ENCODE data around the gene PDZRN3.

The PDZRN3 gene

GRCh38 chr3:73624821-73625665 lies at the start of gene PDZRN3:
Gene PDZRN3, minus strand, starts transcription at chr3:73624941.
- DNase-seq (ENCODE audit: low spot score) = peak; percentile 78
- no peak for FAIRE-seq

DNA sequence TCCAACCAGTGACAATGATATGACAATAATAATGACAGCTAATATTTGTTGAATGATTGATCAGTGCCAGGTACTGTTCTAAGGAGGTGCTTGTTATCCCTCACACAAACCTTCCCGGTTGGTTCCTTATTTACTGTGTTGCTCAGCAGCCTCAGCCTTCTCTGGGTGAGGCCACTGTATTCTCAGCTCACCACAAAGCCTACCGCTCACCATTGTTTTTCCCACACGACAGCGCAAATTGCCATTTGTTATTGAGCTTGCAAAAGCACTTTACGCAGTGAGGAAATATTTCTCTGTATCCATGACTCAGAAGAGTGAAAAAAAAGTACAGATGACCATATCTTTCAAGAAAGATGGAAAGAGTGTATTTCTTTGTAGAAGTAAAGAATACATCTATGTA lies 49.5 kb upstream of the PDZRN3 start:
- DNase-seq (ENCODE audit: low spot score) (no peak), FAIRE-seq (no peak)

- no peak for FAIRE-seq
- DNase-seq (ENCODE audit: low spot score) = no peak
Measured at GRCh38 chr3:73669260-73669659, 44.5 kb upstream of the PDZRN3 start.

- FAIRE-seq (no peak), DNase-seq (ENCODE audit: low spot score) (no peak)
Measured at GRCh38 chr3:73668391-73668790, 43.6 kb upstream of the PDZRN3 start.

- no peak for DNase-seq (ENCODE audit: low spot score)
- FAIRE-seq = no peak
Measured at GRCh38 chr3:73667889-73668288, 43.1 kb upstream of the PDZRN3 start.

- no peak for DNase-seq (ENCODE audit: low spot score)
- no peak for FAIRE-seq
Measured at GRCh38 chr3:73665286-73665685, 40.5 kb upstream of the PDZRN3 start.

DNA sequence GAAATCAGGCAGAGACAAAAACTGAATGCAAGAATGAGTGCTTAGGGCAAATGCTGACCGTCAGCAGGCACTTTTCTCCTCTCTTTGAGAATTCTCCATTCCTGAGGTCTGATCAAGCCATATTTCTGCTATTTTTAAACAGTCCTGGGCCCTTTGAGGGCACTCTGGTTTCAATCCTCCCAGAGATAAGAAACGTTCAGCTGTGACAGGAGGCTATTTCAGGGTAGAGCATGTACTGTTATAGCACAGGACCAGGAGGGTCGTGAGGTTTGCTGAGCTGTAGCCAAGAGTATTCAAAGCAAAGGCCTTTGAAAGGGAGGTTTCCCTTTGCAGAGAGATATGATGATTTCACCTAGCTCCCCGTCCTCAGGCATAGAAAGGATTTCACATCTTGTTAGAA lies 39.6 kb upstream of the PDZRN3 start:
- FAIRE-seq (no peak), DNase-seq (ENCODE audit: low spot score) (no peak)

DNA sequence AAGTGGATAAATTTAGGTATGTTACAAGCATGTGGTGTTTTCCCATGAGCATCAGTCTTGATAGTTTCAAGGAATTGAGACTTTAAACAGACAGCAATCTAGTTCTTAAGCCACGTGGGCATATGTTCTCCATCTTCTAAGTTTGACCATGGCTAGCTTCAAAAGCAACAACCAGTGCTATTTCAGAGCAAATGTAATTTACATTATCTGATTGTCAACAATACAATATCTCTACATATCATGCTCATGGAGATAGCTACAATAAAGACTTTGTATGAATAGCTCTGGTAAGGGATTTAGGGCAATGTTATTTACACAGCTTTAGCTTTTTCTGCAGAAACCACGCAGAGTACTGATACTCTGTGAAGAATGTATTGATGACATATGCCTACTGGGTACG lies 38.8 kb upstream of the PDZRN3 start:
- DNase-seq (ENCODE audit: low spot score) = no peak
- no peak for FAIRE-seq

- FAIRE-seq (no peak), DNase-seq (ENCODE audit: low spot score) (no peak)
Measured at GRCh38 chr3:73661265-73661664, 36.5 kb upstream of the PDZRN3 start.

DNA sequence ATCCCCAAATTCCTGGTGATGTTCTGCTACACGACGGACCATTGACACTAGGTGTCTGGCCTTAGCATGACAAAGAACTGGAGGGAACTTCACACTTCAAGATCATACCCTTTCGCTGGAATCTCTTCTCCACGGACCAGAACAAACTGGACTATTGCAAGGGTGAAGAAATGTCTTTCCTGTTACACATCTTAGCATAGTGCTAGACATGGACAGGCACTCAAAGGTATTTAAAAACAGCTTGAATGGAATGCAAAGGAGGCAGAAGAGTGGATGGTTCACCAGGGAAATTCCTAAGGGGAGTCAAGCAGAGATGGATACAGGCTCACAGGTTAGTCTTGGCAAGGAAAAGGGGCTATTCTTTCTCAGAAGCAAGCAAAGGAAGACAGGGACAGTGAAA lies 33.5 kb upstream of the PDZRN3 start:
- DNase-seq (ENCODE audit: low spot score) = no peak
- FAIRE-seq = no peak

DNA sequence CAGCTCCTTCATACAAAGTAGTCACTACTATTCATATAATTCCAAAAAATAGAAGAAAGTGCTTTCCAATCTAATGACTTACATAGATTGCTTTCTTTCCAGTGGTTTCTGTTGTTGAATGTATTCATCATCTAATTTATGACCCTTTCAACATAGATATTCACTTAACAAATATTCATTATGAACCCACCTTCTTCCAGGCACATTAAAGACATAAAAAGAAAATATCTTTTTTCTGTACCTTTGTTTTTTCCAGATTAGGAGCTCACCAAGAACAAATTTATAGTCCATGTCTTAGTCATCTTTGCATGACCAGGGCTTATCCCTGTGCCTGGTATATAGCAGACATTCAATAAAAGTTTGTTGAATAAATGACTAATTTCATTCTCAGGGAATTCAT lies 32.4 kb upstream of the PDZRN3 start:
- no peak for FAIRE-seq
- DNase-seq (ENCODE audit: low spot score) = no peak

DNA sequence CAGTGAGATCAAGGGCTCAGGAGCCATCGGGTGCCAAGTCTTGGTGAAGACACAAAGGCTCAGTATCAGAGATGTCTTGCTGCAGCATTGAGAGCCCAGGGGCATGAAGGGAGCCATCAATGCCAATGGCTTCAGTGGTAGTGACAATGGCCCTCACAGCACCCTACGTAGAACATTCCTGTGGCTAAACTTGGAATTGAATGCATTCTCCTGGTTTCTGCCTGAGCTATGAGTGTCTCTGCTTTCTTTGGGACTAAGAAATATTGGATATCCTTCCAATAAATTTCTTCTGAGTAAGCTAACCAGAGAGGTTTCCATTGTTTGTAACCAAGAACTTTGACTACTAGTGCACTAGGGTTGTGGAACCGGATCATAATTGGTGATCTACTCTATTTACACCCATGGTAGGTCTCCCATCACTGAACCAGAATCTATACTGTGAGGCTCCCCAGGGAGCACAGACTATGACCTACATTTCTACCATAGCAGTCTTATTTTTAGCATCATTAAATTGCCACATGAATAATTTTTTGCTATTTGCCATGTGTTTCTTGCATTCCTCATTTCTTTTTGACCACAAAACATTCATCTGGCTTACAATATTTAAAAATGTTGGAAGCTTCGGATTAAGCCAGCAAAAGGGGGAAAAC lies 31.6 kb upstream of the PDZRN3 start:
- FAIRE-seq = no peak
- DNase-seq (ENCODE audit: low spot score) = peak; percentile 20

GRCh38 chr3:73655197-73655596 lies 30.5 kb upstream of the PDZRN3 start:
- no peak for FAIRE-seq
- DNase-seq (ENCODE audit: low spot score) = no peak

DNA sequence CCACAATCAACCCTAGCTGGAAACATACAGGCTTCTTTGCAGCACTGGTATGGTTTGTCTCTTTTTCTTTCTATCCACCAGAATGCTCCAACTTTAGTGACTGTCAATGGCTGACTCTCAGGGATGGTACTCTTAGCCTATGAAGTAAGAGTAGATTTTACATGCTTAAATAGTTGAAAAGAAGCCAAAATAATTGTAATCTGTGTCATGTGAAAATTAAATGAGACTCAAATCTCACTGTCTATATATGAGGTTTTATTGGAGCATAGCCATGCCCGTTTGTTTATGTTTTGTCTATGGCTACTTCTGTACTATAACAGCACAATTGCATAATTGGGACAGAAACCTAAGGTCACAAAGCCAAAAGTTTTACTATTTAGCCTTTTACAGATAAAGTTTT lies 29.1 kb upstream of the PDZRN3 start:
- FAIRE-seq (no peak), DNase-seq (ENCODE audit: low spot score) (no peak)

GRCh38 chr3:73653351-73653750 lies 28.6 kb upstream of the PDZRN3 start:
- FAIRE-seq = no peak
- DNase-seq (ENCODE audit: low spot score) = no peak

- DNase-seq (ENCODE audit: low spot score) = no peak
- no peak for FAIRE-seq
Measured at GRCh38 chr3:73652896-73653295, 28.2 kb upstream of the PDZRN3 start.

DNA sequence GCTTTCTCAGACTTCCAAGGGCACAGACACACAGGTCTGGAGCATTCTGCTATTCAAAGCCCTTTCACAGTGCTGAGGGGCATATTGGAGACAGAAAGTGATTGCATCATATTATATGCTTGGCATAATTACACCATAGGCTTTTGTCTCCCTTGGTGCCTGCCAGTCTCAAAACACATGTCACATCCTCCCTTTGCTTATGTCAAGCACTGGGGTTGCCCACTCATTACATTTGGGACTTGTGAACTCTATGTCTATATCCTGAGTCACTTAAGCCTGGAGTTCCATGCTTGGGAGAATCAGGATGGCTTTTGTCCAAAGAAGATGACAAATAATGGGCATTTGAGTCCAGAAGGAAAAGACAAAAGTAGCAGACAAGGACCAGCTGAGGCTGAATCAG lies 12.3 kb upstream of the PDZRN3 start:
- FAIRE-seq (no peak), DNase-seq (ENCODE audit: low spot score) (no peak)

- DNase-seq (ENCODE audit: low spot score) = no peak
- no peak for FAIRE-seq
Measured at GRCh38 chr3:73635254-73635653, 10.5 kb upstream of the PDZRN3 start.

GRCh38 chr3:73633916-73634344 lies 9.2 kb upstream of the PDZRN3 start:
- FAIRE-seq (no peak), DNase-seq (ENCODE audit: low spot score) (no peak)

DNA sequence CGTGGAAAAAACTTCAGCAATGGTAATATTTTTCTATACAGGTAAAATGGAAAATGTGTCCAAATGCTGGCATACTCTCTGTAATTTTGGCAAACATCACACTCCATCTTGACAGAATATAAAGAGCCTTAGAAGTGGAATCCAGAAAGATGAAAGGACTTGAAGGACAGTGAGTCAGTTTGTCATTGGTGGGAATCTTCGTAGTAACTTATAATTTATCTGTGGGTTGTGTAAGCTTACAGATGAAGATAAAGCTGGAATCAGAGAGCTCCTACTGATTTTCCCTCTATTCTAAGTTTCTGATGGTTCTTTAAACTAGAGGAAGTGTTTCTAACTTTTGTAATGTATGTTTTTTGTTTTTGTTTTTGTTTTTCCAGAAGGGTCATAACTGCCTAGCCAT lies 8.7 kb upstream of the PDZRN3 start:
- no peak for DNase-seq (ENCODE audit: low spot score)
- FAIRE-seq = no peak

- FAIRE-seq = no peak
Measured at GRCh38 chr3:73626106-73626505, 1.4 kb upstream of the PDZRN3 start.

DNA sequence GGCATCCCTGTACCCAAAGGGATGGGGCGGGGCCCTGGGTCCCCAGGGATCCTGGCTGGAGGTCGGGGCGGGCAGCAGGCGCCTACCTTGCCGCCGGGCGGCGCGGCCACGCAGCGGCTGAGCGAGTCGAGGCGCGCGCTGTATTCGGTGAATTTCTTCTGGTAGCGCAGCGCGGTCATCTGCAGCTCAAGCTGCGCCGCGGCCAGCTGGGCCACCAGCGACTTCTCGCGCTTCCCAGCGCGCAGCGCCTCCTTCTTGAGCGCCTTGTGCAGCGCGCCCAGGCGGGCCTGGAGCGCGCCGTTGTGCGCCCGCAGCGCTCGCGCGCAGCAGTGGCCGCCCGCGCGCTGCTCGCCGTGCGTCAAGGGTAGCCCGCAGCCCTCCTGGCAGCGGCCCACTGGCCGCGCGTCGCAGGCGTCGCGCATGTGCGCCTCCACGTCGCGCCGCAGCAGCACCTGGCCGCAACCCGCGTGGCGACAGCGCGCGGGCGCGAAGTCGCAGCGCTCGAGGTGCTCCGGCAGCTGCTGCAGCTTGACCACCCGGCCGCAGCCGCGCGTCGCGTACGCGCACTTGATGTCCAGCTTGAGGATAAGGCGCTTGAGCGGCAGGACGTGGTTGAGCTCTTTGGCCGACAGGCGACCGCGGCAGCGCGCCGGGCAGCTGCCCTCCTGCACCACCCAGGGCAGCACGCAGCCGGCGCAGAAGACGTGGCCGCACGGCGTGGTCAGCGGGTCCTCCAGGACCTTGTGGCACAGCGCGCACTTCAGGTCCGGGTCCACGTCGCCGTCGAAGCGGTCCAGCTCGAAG lies 522 bp downstream of the PDZRN3 start:
- FAIRE-seq = peak; percentile 90

More at GRCh38 chr3:73626106-73626505, 1.4 kb upstream of the PDZRN3 start:
- no peak for DNase-seq (ENCODE audit: low spot score)

More for the DNA sequence above, 522 bp downstream of the PDZRN3 start:
- DNase-seq (ENCODE audit: low spot score) = peak; percentile 61

Measured in urothelium cell line (cell line).